CD4-positive, alpha-beta memory T cell (primary cell): ENCODE measurements around the gene NRG3. TPM values are rescaled to one million over a fixed set of nuclear protein-coding genes. Genes with fewer than 3 reads are reported as not detected.

ENCODE experiments used
- CTCF ChIA-PET: fragments of 350-600 bp; sonication (Branson Sonifier 250); formaldehyde crosslinking; loops from one replicate; lab custom pipeline; 2021; ENCODE audit warnings: inconsistent platforms; ENCODE audit not compliant: partially characterized antibody; lab: Charles Lee
- POLR2A ChIA-PET: fragments of 350-600 bp; sonication (Branson Sonifier 250); formaldehyde crosslinking; loops from one replicate; lab custom pipeline; 2021; ENCODE audit not compliant: partially characterized antibody; lab: Charles Lee
- DNase-seq, 5 donors: peaks; one replicate each; pipeline versions ENCODE4 v3.0.0 to v3.0.0-alpha.2; 2020 to 2022; ENCODE audit warnings: mixed read lengths in 1 of 5
- H3K27ac ChIP-seq: one replicate; pipeline ENCODE4 v1.7.0; 2013; ENCODE audit warnings: low read depth, low read length
- H3K27me3 ChIP-seq: 2 replicates; pipeline ENCODE4 v1.7.0; 2013; ENCODE audit warnings: mild to moderate bottlenecking, low read length, moderate library complexity; ENCODE audit not compliant: insufficient read depth
- H3K36me3 ChIP-seq: 2 replicates; pipeline ENCODE4 v1.7.0; 2013; ENCODE audit warnings: mild to moderate bottlenecking, low read length, moderate library complexity; ENCODE audit not compliant: insufficient read depth
- H3K4me1 ChIP-seq: 2 replicates; pipeline ENCODE4 v1.7.0; 2013; ENCODE audit warnings: mild to moderate bottlenecking, low read length, moderate library complexity; ENCODE audit not compliant: insufficient read depth
- H3K4me3 ChIP-seq, 2 donors: one replicate each; pipeline ENCODE4 v1.7.0; 2013; ENCODE audit warnings: low read length in 2 of 2, mild to moderate bottlenecking in 1 of 2
- H3K9me3 ChIP-seq, 2 donors: one replicate each; pipeline ENCODE4 v1.7.0; 2013; ENCODE audit warnings: low read length in 2 of 2, control low read depth in 1 of 2; ENCODE audit not compliant: control insufficient read depth in 1 of 2
- H3K27ac Mint-ChIP-seq, 7 donors: one replicate each; pipeline ENCODE4 v1.8.0; 2020 to 2021; ENCODE audit warnings: mixed read lengths in 7 of 7, mild to moderate bottlenecking in 6 of 7, inconsistent platforms in 3 of 7, moderate library complexity in 3 of 7
- H3K27me3 Mint-ChIP-seq, 2 donors: one replicate each; pipeline ENCODE4 v1.8.0; 2020 to 2021; ENCODE audit warnings: mixed read lengths in 2 of 2
- H3K36me3 Mint-ChIP-seq, 2 donors: one replicate each; pipeline ENCODE4 v1.8.0; 2020 to 2021; ENCODE audit warnings: mixed read lengths in 2 of 2, inconsistent platforms in 1 of 2, mild to moderate bottlenecking in 1 of 2
- H3K4me1 Mint-ChIP-seq, 4 donors: one replicate each; pipeline ENCODE4 v1.8.0; 2020 to 2021; ENCODE audit warnings: mixed read lengths in 4 of 4, mild to moderate bottlenecking in 1 of 4
- H3K4me3 Mint-ChIP-seq, 8 donors: one replicate each; pipeline ENCODE4 v1.8.0; 2020 to 2021; ENCODE audit warnings: mixed read lengths in 8 of 8, mild to moderate bottlenecking in 7 of 8, moderate library complexity in 6 of 8, inconsistent platforms in 3 of 8
- H3K9me3 Mint-ChIP-seq, 8 donors: one replicate each; pipeline ENCODE4 v1.8.0; 2020 to 2021; ENCODE audit warnings: mixed read lengths in 8 of 8, mild to moderate bottlenecking in 5 of 8, inconsistent platforms in 3 of 8, moderate library complexity in 1 of 8
- intact Hi-C: fragments of 100-400 bp; cut with micrococcal nuclease; formaldehyde crosslinking; loops from one replicate; pipeline ENCODE4 v1.15.1; 2023
- polyA plus RNA-seq, 2 donors: library from polyadenylated mRNA; unstranded; fragments of 300-500 nt; fragmentation: Illumina TruSeq; gene quantifications; one replicate each; pipeline ENCODE4 v1.2.3, GENCODE V29; 2021
- total RNA-seq, 2 experiments: library from RNA; stranded (reverse); gene quantifications; one replicate each; pipeline ENCODE4 v1.2.3, GENCODE V29; 2021

The NRG3 gene
- total and polyA plus RNA-seq, 4 experiments from 2014 or later, result not detected

DNA sequence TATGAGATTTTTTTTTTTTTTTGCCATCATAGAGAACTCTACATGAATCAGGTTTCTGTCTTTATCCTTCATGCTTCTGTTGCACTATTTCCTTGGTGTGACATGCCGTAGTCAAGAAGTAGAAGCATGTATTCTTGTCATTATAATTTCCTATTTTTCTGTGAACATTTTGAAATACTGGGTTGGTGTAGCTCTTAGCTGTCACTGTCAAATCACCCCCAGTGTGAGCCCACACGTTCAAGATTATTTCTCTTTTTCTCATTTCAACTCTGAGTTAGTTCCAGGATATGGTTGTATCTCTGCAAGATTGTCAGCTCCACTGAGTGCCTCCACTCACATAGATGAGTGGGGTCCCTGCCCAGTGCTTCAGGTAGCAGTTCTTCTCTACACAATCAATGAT, 209.5 kb downstream of the NRG3 start:
- Histone ChIP-seq H3K4me3 (no peak overlapping the region), H3K36me3 (no peaks in the 10 kb centered on the region), H3K4me1 (no peaks in the 10 kb centered on the region), H3K27me3 (no peaks in the 10 kb centered on the region), H3K27ac (no peak overlapping the region), H3K9me3 (no peaks in the 10 kb centered on the region)
- Mint-ChIP-seq H3K27ac (no peak overlapping the region), H3K4me1 (no peaks in the 10 kb centered on the region), H3K4me3 (no peak overlapping the region), H3K27me3 (no peaks in the 10 kb centered on the region), H3K9me3 (peaks cover 2 to 19% (median 5%) of the 10 kb centered on the region in 8 donors), H3K36me3 (no peaks in the 10 kb centered on the region)
- intact Hi-C loops, result no loop called here
- POLR2A ChIA-PET, result no interaction called here
- no peak for DNase-seq
- CTCF ChIA-PET, result no interaction called here

DNA sequence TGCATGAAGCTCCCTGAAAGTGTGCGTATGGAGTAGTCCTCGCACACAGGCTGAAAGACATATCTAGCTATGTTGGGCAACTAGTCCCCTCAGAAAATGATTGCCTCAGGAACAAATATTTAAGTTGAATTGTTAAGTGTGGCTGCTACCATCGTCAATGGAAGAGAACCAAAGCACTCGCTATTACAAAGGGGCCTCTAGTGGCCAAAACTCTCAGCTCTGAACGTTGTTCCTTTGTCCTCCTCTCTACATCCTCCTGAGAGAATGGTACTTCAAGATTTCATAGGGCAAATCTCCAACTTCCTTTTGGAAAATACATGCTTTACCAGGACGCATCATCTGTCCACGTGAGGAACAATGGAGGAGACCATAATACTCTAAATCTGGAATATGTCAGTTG, 209.9 kb downstream of the NRG3 start:
- H3K27ac ChIP-seq, result no peak overlapping the region
- Mint-ChIP-seq H3K27me3 (no peaks in the 10 kb centered on the region), H3K4me3 (no peak overlapping the region), H3K27ac (no peak overlapping the region), H3K9me3 (peaks cover 2 to 19% (median 5%) of the 10 kb centered on the region in 8 donors), H3K36me3 (no peaks in the 10 kb centered on the region), H3K4me1 (no peaks in the 10 kb centered on the region)
- no peaks in the 10 kb centered on the region for H3K27me3 ChIP-seq
- H3K4me3 ChIP-seq, result no peak overlapping the region
- intact Hi-C loops, result no loop called here
- ChIA-PET CTCF (no interaction called here), POLR2A (no interaction called here)
- no peaks in the 10 kb centered on the region for H3K36me3 ChIP-seq
- no peak for DNase-seq
- no peaks in the 10 kb centered on the region for H3K4me1 ChIP-seq
- H3K9me3 ChIP-seq, result no peaks in the 10 kb centered on the region

DNA sequence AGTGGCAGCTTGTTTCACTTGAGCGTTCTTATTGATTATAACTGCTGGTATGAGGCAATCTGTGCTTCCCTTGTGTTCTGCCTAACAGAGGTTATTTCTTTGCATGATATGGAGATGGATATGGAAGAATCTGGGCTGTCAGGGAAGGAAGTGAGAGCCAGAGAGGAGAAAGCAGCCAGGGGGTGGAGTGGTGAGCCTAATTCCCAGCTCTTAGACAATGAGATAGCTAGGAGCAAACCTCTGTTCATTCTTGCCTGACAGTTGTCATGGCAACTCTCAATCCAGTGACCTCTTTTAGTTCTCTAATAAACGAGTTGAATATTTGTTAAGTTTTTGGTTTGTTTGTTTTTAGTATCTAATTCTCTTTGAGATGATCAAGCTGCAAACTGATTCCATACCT, 214.3 kb downstream of the NRG3 start:
- DNase-seq, result no peak
- POLR2A ChIA-PET, result no interaction called here
- H3K4me3 Mint-ChIP-seq, result no peak overlapping the region
- Histone ChIP-seq H3K4me1 (no peaks in the 10 kb centered on the region), H3K9me3 (no peaks in the 10 kb centered on the region), H3K36me3 (no peaks in the 10 kb centered on the region), H3K4me3 (no peak overlapping the region), H3K27ac (no peak overlapping the region), H3K27me3 (no peaks in the 10 kb centered on the region)
- no peaks in the 10 kb centered on the region for H3K36me3 Mint-ChIP-seq
- no peak overlapping the region for H3K27ac Mint-ChIP-seq
- H3K27me3 Mint-ChIP-seq, result no peaks in the 10 kb centered on the region
- CTCF ChIA-PET, result no interaction called here
- intact Hi-C loops, result no loop called here
- H3K9me3 Mint-ChIP-seq, result peaks cover 0 to 13% (median 7%) of the 10 kb centered on the region in 8 donors
- no peaks in the 10 kb centered on the region for H3K4me1 Mint-ChIP-seq

DNA sequence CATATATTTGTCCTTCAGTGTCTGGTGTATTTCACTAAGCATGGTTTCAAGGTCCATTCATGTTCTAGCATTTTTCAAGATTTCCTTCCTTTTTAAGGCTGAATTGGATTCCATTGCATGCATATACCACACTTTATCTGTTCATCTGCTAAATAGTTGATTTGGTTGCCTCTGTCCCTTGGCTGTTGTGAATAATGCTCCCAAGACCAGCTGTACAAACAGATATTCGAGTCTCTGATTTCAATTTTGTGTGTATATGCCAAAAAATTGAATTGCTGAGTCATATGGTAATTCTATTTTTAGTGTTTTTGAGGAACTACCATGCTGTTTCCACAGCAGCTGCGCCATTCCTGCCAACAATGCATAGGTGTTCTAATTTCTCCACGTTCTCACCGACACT, 216.4 kb downstream of the NRG3 start:
- Mint-ChIP-seq H3K9me3 (peaks cover 0 to 10% (median 3%) of the 10 kb centered on the region in 8 donors), H3K27me3 (no peaks in the 10 kb centered on the region), H3K4me3 (no peak overlapping the region), H3K36me3 (no peaks in the 10 kb centered on the region), H3K27ac (no peak overlapping the region), H3K4me1 (no peaks in the 10 kb centered on the region)
- Histone ChIP-seq H3K4me3 (no peak overlapping the region), H3K27ac (no peak overlapping the region), H3K36me3 (no peaks in the 10 kb centered on the region), H3K9me3 (no peaks in the 10 kb centered on the region), H3K4me1 (no peaks in the 10 kb centered on the region), H3K27me3 (no peaks in the 10 kb centered on the region)
- ChIA-PET CTCF (no interaction called here), POLR2A (no interaction called here)
- DNase-seq, result no peak
- intact Hi-C loops, result no loop called here

DNA sequence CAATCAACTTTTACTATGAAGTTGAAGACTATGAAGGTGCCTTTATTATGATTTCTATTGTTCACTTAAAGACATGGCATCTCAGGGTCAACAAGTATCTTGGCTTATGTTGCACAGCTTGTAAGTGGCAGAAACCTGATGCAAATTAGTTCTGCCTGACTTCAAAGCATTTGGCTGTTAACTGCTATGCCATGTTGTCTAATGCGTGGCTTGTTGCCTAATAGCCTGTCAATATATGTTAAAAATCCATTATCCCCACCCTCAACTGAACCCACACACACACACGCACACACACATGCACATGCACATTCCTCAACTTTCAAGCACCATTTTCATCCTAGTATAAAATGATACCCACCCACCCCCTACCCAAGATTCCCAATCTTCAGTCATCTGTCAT, 217.1 kb downstream of the NRG3 start:
- DNase-seq, result no peak
- Mint-ChIP-seq H3K4me3 (no peak overlapping the region), H3K9me3 (peaks cover 0 to 9% (median 3%) of the 10 kb centered on the region in 8 donors), H3K4me1 (no peaks in the 10 kb centered on the region), H3K27me3 (no peaks in the 10 kb centered on the region), H3K27ac (no peak overlapping the region), H3K36me3 (no peaks in the 10 kb centered on the region)
- Histone ChIP-seq H3K9me3 (no peaks in the 10 kb centered on the region), H3K27me3 (no peaks in the 10 kb centered on the region), H3K4me3 (no peak overlapping the region), H3K36me3 (no peaks in the 10 kb centered on the region), H3K4me1 (no peaks in the 10 kb centered on the region), H3K27ac (no peak overlapping the region)
- ChIA-PET POLR2A (no interaction called here), CTCF (no interaction called here)
- intact Hi-C loops, result no loop called here

DNA sequence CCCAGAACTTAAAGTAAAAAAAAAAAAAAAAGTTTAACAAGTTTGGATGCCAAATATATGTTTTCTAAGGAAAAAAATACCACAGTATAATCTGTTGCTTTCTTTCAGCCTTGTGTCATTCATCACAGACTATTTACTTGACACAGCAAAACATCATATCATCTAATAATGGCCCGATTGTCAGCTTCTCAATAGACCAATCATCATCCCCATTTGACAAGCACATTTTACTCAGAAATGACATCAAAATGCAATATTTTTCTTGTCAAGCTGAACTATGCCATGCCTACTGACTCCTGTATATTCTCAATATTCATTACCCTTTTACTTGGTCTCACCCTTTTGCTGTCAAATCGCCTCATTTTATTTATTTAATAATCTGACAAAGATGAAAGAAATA, 249.7 kb downstream of the NRG3 start:
- no peak overlapping the region for H3K4me3 Mint-ChIP-seq
- CTCF ChIA-PET, result no interaction called here
- no peak overlapping the region for H3K27ac Mint-ChIP-seq
- Histone ChIP-seq H3K36me3 (no peaks in the 10 kb centered on the region), H3K27ac (no peak overlapping the region), H3K4me3 (no peak overlapping the region), H3K9me3 (no peaks in the 10 kb centered on the region), H3K4me1 (no peaks in the 10 kb centered on the region), H3K27me3 (no peaks in the 10 kb centered on the region)
- peaks cover under 1 to 11% (median 4%) of the 10 kb centered on the region in 8 donors for H3K9me3 Mint-ChIP-seq
- POLR2A ChIA-PET, result no interaction called here
- H3K4me1 Mint-ChIP-seq, result no peaks in the 10 kb centered on the region
- intact Hi-C loops, result no loop called here
- no peak for DNase-seq
- H3K36me3 Mint-ChIP-seq, result no peaks in the 10 kb centered on the region
- no peaks in the 10 kb centered on the region for H3K27me3 Mint-ChIP-seq

DNA sequence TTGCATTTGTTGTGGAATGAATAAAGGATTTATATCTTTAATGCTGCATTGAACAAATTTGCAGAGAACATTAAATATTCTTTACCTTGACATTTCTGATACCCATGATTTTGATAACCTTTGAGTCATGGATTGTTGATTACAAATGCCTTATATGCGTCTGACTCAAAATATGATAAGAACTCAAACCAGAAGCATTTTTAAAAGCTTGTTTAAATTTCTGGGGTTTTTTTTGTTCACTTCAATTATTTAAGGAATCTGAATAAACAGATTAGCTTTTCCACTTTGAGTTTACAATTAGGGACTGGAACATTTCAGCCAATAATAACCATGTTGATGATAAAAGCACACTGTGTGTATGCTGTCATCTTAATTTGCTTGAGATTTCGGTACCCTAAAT, 253.5 kb downstream of the NRG3 start:
- Histone ChIP-seq H3K9me3 (no peaks in the 10 kb centered on the region), H3K4me3 (no peak overlapping the region), H3K27me3 (no peaks in the 10 kb centered on the region), H3K36me3 (no peaks in the 10 kb centered on the region), H3K4me1 (no peaks in the 10 kb centered on the region), H3K27ac (no peak overlapping the region)
- intact Hi-C loops, result no loop called here
- Mint-ChIP-seq H3K4me1 (no peaks in the 10 kb centered on the region), H3K27me3 (no peaks in the 10 kb centered on the region), H3K4me3 (no peak overlapping the region), H3K9me3 (peaks cover 0 to 14% (median 4%) of the 10 kb centered on the region in 8 donors), H3K27ac (no peak overlapping the region), H3K36me3 (no peaks in the 10 kb centered on the region)
- POLR2A ChIA-PET, result no interaction called here
- CTCF ChIA-PET, result no interaction called here
- DNase-seq, result no peak

DNA sequence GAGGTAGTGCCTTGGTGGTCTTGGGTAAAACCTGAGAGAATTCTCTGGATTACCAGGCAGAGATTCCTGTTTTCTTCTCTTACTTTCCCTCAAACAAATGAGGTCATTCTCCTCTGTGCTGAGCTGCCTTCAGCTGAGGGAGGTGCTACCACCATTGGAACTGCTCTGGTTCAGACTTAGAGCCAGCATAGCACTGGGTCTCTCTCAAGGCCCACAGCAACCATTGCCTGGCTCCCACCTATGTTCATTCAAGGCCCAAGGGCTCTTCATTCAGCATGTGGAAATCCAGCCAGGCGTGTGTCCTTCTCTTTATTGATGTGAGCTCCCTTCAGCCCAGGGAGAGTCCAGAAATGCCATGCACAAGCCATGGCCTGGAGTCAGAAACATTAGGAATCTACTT, 261.1 kb downstream of the NRG3 start:
- CTCF ChIA-PET, result no interaction called here
- H3K4me1 ChIP-seq, result no peaks in the 10 kb centered on the region

More for the DNA sequence above, 261.1 kb downstream of the NRG3 start:
- intact Hi-C loops, result no loop called here
- Mint-ChIP-seq H3K9me3 (peaks cover 0 to 30% (median 5%) of the 10 kb centered on the region in 8 donors), H3K4me3 (no peak overlapping the region), H3K27me3 (no peaks in the 10 kb centered on the region), H3K36me3 (no peaks in the 10 kb centered on the region), H3K4me1 (no peaks in the 10 kb centered on the region), H3K27ac (no peak overlapping the region)
- Histone ChIP-seq H3K4me3 (no peak overlapping the region), H3K9me3 (no peaks in the 10 kb centered on the region), H3K27ac (no peak overlapping the region), H3K36me3 (no peaks in the 10 kb centered on the region), H3K27me3 (no peaks in the 10 kb centered on the region)
- POLR2A ChIA-PET, result no interaction called here
- no peak for DNase-seq
